Stromal cell of bone marrow (primary cell): ENCODE data around the gene SH2D3C.

Experiments used
- DNase-seq: peaks from one replicate; pipeline ENCODE4 v3.0.0-alpha.2; 2012; ENCODE audit warnings: low read depth

The SH2D3C gene

DNA sequence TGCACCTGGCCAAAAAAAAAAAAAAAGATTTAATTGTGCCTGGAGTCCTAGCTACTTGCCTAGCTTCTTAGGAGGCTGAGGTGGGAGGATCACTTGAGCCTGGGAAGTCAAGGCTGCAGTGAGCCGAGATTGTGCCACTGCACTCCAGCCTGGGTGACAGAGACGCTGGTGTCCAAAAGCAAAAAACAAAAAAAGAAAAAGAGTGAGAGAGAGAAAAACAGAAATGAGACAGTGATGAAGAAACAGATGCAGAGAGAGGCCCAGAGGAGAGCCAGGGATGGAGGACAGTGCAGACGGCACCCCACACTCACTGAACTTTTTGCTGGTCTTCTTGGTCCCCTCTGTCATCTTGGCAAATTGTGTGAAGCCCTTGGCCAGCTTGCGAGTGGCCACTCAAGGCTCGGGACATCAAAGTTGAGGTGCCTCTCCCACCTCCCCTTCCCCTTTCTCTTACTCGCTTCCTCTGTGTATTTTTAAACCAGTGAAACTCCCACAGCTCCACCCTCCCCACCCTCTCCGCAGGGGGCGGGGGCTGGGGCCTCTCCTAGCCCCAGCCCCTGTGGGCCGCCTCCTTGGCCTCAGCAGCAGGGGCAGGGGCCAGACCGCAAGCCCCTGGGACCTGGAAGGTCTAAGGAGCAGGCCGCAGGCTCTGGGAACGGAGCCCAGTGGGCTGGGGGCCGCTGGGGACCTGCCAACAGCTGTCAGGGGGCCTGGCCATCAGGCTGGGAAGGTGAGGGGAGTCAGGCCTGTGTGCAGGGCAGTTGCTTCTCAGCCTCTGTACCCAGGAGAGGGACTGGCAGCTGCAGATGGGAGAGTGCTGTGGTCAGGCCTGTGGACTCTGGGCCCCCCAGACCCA, at the start of gene SH2D3C:
Gene SH2D3C (minus strand): TSS at position 387 of the 856 bp plus-strand sequence. CDS start 39 bp downstream, at position 348.
- DNase-seq = no peak

GRCh38 chr9:127826253-127826913, 47.9 kb upstream of the SH2D3C start:
- no peak for DNase-seq

GRCh38 chr9:127825319-127826051, 47.0 kb upstream of the SH2D3C start:
- no peak for DNase-seq

DNA sequence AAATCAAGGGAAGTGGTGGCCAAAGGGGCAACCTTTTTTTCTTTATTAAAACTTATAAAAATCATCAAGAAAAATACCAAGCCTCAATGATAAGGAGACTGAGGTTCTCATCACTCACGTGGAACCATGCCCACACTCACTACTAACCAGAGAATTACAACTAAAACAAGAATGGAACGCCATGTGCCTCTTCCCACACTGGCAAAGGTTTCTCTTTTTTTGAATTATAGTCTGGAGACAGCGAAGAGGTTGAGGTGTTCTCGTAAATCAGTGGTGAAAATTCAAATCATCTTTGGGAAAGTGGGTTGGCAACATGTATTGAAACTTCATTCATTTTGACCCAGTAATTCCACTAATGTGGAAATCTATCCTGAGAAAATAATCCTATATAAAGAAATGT, 43.6 kb upstream of the SH2D3C start:
- DNase-seq = no peak

GRCh38 chr9:127818574-127818973, 40.1 kb upstream of the SH2D3C start:
- DNase-seq = no peak

DNA sequence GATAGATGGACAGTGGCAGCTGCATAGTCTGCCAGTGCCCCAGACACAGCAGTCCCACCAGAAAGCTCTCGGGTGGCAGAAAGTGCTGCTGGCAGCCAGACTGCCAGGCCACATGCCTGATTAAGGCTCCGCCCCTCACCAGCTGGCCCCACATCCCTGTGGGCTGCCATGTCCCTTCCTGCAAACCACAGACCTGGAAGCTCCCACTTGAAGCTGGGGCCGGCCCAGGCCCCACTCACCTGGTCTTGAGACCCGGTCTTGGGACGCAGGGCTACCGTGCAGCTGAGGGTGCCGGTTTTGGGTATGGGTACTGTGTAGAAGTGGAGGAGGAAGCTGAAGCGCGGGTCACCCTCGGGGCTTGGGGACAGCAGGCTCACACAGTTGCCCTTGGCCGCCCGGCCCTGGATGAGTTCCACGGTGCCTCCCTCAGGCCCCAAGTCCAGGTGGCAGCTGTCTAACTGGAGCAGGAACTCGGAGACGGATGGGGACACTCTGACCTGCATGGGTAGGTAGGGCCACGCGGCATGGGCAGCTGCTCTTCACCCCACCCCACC, 39.5 kb upstream of the SH2D3C start:
- DNase-seq = no peak

DNA sequence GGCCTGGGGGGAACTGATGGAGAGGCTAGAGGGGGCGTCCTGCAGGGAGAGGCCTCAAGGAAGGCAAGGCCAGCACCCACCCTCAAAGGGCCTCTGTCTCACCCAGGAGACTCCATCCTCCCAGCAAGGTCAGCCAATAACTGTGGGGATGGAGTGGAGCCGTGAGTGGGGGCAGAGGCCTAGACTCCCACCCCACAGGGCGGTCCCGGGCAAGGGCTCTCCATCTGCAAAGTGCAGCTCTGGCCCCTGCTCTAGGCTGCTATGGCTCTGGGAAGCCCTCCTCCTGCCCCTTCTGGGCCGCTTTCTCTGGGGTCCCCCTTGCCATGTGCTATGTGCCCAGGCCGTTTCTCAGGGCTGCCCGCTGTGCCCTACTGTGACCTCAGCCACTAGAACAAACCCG, 38.3 kb upstream of the SH2D3C start:
- no peak for DNase-seq

GRCh38 chr9:127816362-127816725, 37.9 kb upstream of the SH2D3C start:
- no peak for DNase-seq

DNA sequence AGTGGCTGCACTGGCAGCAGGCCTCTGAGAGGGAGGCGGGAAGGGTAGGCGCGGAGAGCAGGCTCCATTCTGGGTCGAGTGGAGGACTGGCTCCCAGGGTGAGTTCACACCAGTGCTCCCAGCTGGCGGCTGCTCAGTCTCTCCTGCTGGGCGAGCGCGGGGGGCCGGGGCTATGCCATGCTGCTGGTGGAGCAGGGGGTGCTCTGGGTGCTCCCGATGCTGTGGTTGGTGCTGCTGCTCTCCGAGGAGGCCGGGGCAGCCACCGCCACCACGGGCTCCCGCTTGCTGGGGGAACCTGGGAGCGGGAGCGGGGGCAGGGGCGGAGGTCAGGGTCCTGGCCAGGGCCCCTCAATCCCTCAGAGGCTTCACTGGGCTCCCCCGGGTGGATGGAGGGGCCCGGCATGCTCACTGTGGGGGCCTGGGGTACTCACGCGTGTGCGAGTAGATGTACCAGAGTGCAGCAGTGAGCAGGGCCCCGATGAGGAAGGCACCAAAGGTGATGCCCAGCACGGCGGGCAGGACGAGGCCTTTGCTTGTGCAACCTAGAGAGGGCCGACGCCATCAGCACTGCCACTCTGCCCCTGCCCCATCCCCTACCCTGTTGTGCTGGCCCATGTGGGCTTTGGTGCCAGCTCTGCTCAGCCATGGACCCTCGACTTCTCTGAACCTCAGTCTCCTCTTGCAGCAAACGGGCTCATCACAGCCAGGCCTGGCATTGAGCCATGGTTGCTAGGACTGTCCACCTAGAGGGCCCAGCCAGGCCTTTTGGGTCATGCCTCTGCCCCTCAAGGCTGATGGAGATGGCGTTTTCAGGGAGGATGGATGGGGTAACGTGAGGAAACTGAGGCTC, 37.3 kb upstream of the SH2D3C start:
- no peak for DNase-seq

DNA sequence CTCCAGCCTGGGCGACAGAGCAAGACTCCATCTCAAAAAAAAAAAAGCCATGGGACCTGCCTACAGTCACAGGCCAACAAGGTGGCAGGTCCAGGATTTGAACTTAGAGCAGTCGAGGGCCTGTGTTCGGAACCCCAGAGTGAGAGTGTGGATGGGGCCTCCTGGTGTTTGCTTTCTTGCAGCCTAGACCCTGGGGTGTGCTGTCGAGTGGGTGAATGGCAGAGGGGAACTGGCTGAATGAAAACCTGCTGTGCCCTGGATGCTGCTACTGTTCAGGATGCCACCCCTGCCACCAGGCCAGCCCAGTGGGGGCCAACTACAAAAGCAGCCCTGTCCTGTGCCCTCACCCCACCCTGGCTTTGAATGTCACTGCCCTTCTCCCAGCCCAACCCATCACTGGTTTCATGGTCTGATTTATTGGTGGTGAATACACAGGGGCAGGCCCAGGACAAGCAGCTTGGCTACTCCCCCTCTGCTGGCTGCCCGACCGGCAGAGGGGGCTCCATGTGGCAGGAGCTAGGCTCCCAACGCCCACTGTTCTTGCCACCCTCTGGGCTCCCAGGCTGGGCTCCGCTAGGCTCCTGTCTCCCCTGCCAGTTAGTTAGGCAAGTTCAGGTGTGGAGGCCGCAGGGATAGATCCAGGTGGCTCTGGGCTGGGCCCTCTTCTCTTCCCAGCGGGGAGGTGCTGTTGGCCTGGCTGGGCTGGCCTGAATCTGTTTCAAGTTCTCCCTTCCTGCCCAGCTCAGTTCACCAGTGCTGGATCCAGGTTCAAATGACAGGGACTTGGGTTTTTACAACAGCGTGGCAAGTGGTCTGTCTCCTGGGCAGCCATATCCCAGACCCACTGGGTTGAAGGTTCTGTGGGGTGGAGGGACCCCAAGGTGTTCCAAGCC, 36.4 kb upstream of the SH2D3C start:
- DNase-seq = no peak

DNA sequence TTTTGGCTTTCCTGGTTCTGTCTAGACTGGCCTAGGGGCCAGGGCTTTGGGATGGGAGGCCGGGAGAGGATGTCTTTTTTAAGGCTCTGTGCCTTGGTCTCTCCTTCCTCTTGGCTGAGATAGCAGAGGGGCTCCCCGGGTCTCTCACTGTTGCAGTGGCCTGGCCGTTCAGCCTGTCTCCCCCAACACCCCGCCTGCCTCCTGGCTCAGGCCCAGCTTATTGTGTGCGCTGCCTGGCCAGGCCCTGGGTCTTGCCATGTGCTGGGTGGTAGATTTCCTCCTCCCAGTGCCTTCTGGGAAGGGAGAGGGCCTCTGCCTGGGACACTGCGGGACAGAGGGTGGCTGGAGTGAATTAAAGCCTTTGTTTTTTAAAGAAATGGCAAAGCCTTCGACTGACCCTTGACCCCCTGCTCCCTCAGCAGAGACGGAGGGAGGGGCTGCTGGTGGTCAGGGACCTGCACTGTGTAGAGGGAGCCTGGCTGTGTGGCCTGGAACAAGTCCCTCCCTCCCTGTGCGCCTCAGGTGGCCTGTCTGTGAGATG, 35.3 kb upstream of the SH2D3C start:
- DNase-seq = no peak

DNA sequence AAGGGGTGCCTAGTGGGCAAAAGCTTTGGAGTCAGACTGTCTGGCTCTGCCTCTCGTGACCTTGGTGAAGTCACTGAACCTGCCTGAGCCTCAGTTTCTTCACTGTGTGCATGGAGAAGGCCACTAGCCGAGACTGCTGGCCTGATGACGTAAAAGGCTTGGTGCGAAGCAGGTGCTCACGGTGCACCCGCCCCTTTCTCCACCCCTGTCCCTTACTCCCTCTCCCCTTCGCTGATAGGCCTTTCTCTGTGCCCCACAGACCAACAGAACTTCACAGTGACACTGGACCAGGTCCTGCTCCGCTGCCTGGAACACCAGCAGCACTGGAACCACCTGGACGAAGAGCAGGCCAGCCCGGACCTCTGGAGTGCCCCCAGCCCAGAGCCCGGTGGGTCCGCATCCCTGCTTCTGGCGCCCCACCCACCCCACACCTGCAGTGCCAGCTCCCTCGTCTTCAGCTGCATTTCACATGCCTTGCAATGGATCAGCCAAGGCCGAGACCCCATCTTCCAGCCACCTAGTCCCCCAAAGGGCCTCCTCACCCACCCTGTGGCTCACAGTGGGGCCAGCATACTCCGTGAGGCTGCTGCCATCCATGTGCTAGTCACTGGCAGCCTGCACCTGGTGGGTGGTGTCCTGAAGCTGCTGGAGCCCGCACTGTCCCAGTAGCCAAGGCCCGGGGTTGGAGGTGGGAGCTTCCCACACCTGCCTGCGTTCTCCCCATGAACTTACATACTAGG, 34.6 kb upstream of the SH2D3C start:
- DNase-seq = no peak

- DNase-seq = no peak
These were observed 33.5 kb upstream of the SH2D3C start for GRCh38 chr9:127812011-127812410.

- no peak for DNase-seq
These were observed 32.1 kb upstream of the SH2D3C start for GRCh38 chr9:127810378-127811187.

- DNase-seq = no peak
These were observed 31.3 kb upstream of the SH2D3C start for GRCh38 chr9:127809540-127810377.

- DNase-seq = no peak
These were observed 30.6 kb upstream of the SH2D3C start for GRCh38 chr9:127809002-127809539.

DNA sequence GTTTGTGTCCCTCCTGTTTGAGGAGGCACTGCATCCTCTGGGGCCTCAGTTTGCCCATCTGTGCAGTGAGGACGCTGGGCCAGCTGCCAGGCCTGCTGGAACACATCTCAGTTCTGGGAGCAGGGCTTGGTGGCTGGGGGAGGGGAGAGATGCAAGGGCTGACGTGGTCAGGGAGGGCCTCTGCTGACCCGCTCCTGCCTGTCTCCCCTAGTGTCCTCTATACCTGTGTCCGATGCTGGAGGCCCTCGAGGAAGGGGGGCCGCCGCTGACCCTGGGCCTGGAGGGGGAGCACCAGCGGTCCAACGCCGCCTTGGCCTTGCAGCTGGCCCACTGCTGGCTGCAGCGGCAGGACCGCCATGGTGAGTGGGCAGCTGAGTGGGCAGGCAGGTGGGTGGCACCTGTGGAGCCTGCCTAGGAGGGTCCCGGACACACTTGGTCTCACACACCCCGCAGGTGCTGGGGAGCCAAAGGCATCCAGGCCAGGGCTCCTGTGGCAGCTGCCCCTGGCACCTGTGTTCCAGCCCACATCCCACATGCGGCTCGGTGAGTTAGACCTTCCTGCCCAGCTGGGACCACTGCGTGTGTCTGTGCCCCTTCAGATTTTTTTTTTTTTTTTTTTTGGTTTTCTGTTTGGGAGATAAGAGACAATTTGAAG, 30.0 kb upstream of the SH2D3C start:
- no peak for DNase-seq
